Osteoblast (primary cell): Measurements from ENCODE around the gene DPYSL3. TPM values are rescaled to one million over a fixed set of nuclear protein-coding genes. Genes with fewer than 3 reads are reported as not detected.

ENCODE experiments used
- DNase-seq: peaks from one replicate; pipeline ENCODE4 v3.0.0; 2011; ENCODE audit warnings: low spot score, mixed read lengths; ENCODE audit not compliant: insufficient read length; ENCODE audit errors: missing footprints
- H2AFZ ChIP-seq: 2 replicates; pipeline ENCODE4 v1.6.0; 2011; ENCODE audit warnings: mild to moderate bottlenecking, low read length
- H3K27ac ChIP-seq: 2 replicates; pipeline ENCODE4 v1.5.1; 2011; ENCODE audit warnings: mild to moderate bottlenecking, low read depth, low read length, moderate library complexity
- H3K27me3 ChIP-seq: 2 replicates; pipeline ENCODE4 v1.6.0; 2012; ENCODE audit warnings: mild to moderate bottlenecking, control low read depth, inconsistent platforms, low read length, moderate library complexity; ENCODE audit not compliant: insufficient read depth
- H3K36me3 ChIP-seq: 2 replicates; pipeline ENCODE4 v1.5.1; 2011; ENCODE audit warnings: mild to moderate bottlenecking, low read length, control low read depth, moderate library complexity; ENCODE audit not compliant: insufficient read depth
- H3K4me1 ChIP-seq: 2 replicates; pipeline ENCODE4 v1.5.1; 2011; ENCODE audit warnings: mild to moderate bottlenecking, low read length, control low read depth, moderate library complexity; ENCODE audit not compliant: insufficient read depth
- H3K4me2 ChIP-seq: 2 replicates; pipeline ENCODE4 v1.6.0; 2011; ENCODE audit warnings: mild to moderate bottlenecking, low read length; ENCODE audit not compliant: insufficient read depth
- H3K4me3 ChIP-seq: fragments of 200-600 bp; sonication (generic); 3 replicates; pipeline ENCODE4 v1.5.1; 2012; ENCODE audit warnings: mild to moderate bottlenecking, low read length, inconsistent platforms; ENCODE audit not compliant: insufficient read depth
- H3K79me2 ChIP-seq: 2 replicates; pipeline ENCODE4 v1.6.0; 2012; ENCODE audit warnings: mild to moderate bottlenecking, low read length, control low read depth, inconsistent platforms; ENCODE audit not compliant: insufficient read depth
- H3K9me3 ChIP-seq: 2 replicates; pipeline ENCODE4 v1.5.1; 2011; ENCODE audit warnings: low read depth, low read length, control low read depth
- H4K20me1 ChIP-seq: 2 replicates; pipeline ENCODE4 v1.6.0; 2012; ENCODE audit warnings: mild to moderate bottlenecking, low read length, control low read depth; ENCODE audit not compliant: insufficient read depth
- CTCF ChIP-seq: IDR thresholded peaks from 2 replicates; pipeline ENCODE4 v1.5.1; 2011; ENCODE audit warnings: mild to moderate bottlenecking, low read depth, low read length, moderate library complexity; ENCODE audit errors: extremely low read depth
- total RNA-seq: library from RNA; depleted of rRNA; stranded (reverse); fragments of >200 nt; gene quantifications from 2 replicates; pipeline ENCODE4 v1.2.3, GENCODE V29; 2012

DPYSL3 gene
- total RNA-seq, 1 donor, result 119 TPM

- TF ChIP-seq CTCF, result no peak
- Histone ChIP-seq H3K36me3 (no peaks in the 10 kb centered on the region), H3K4me1 (peaks cover 13% of the 10 kb centered on the region), H3K9me3 (no peaks in the 10 kb centered on the region), H3K27me3 (no peaks in the 10 kb centered on the region), H2AFZ (no peak overlapping the region), H4K20me1 (peaks cover 12% of the 10 kb centered on the region), H3K79me2 (peaks cover 23% of the 10 kb centered on the region), H3K4me3 (no peak overlapping the region), H3K4me2 (peak overlapping the region; percentile 14), H3K27ac (no peak overlapping the region)
- peak; percentile 26 for DNase-seq
These were observed 82.1 kb downstream of the DPYSL3 start for GRCh38 chr5:147427521-147428401.

GRCh38 chr5:147426640-147427327, 83.1 kb downstream of the DPYSL3 start:
- no peak overlapping the region for H3K4me3 ChIP-seq
- peaks cover 20% of the 10 kb centered on the region for H3K79me2 ChIP-seq
- H4K20me1 ChIP-seq, result peaks cover 9% of the 10 kb centered on the region

GRCh38 chr5:147418613-147419012, 91.3 kb downstream of the DPYSL3 start:
- H2AFZ ChIP-seq, result no peak overlapping the region
- H3K27ac ChIP-seq, result no peak overlapping the region
- H3K4me1 ChIP-seq, result peaks cover 20% of the 10 kb centered on the region
- H3K79me2 ChIP-seq, result no peaks in the 10 kb centered on the region
- H3K9me3 ChIP-seq, result no peaks in the 10 kb centered on the region
- no peak for TF ChIP-seq CTCF
- peaks cover 9% of the 10 kb centered on the region for H3K36me3 ChIP-seq
- no peak overlapping the region for H3K4me2 ChIP-seq
- H3K4me3 ChIP-seq, result no peak overlapping the region
- H4K20me1 ChIP-seq, result no peaks in the 10 kb centered on the region
- no peak for DNase-seq
- H3K27me3 ChIP-seq, result no peaks in the 10 kb centered on the region

More at GRCh38 chr5:147426640-147427327, 83.1 kb downstream of the DPYSL3 start:
- Histone ChIP-seq H3K27me3 (no peaks in the 10 kb centered on the region), H3K9me3 (no peaks in the 10 kb centered on the region), H3K36me3 (no peaks in the 10 kb centered on the region), H3K27ac (peak overlapping the region; percentile 13), H3K4me2 (no peak overlapping the region), H3K4me1 (peaks cover 13% of the 10 kb centered on the region), H2AFZ (no peak overlapping the region)
- no peak for DNase-seq
- TF ChIP-seq CTCF, result no peak
